SK-N-MC (cell line): ENCODE results near the gene PARD3B.

Source experiments
- DNase-seq: peaks from one replicate; pipeline ENCODE4 v3.0.0-alpha.2; 2011; ENCODE audit warnings: low read depth, low spot score
- H3K27ac ChIP-seq: fragments of 200-600 bp; sonication (generic); 2 replicates; pipeline ENCODE4 v1.5.1; 2016; ENCODE audit warnings: mixed run types
- H3K36me3 ChIP-seq: fragments of 200-600 bp; sonication (generic); 2 replicates; pipeline ENCODE4 v1.6.1; 2017; ENCODE audit warnings: antibody characterized with exemption, low read length, mixed read lengths; ENCODE audit not compliant: insufficient read depth
- H3K4me3 ChIP-seq: fragments of 200-600 bp; sonication (generic); 2 replicates; pipeline ENCODE4 v1.5.1; 2016
- H3K9ac ChIP-seq: fragments of 200-600 bp; sonication (generic); 2 replicates; pipeline ENCODE4 v1.8.0; 2017; ENCODE audit warnings: mixed run types, mixed read lengths; ENCODE audit not compliant: insufficient read length
- H3K9me3 ChIP-seq: fragments of 200-600 bp; sonication (generic); 2 replicates; pipeline ENCODE4 v1.6.1; 2017; ENCODE audit warnings: low read depth, mild to moderate bottlenecking, antibody characterized with exemption, low read length, moderate library complexity, mixed read lengths
- EZH2 ChIP-seq: fragments of 200-600 bp; sonication (generic); IDR thresholded peaks from one replicate; pipeline ENCODE4 v1.6.1; 2017; ENCODE audit warnings: antibody characterized with exemption
- FOXP2 ChIP-seq: optimal IDR thresholded peaks from 2 replicates; pipeline ENCODE3; 2011; ENCODE audit warnings: mild to moderate bottlenecking, moderate library complexity; ENCODE audit not compliant: insufficient read depth; ENCODE audit errors: extremely low read length, control extremely low read depth
- POLR2AphosphoS5 ChIP-seq: IDR thresholded peaks from 2 replicates; pipeline ENCODE4 v1.6.1; 2012; ENCODE audit warnings: mild to moderate bottlenecking, low read depth, low read length, borderline replicate concordance

The PARD3B gene

GRCh38 chr2:205129531-205129930 is 584.3 kb downstream of the PARD3B start:
- no peak overlapping the region for H3K27ac ChIP-seq
- no peaks in the 10 kb centered on the region for H3K9me3 ChIP-seq
- H3K36me3 ChIP-seq, result no peaks in the 10 kb centered on the region

GRCh38 chr2:205130111-205130829 is 585.0 kb downstream of the PARD3B start:
- no peak for TF ChIP-seq FOXP2
- no peak for TF ChIP-seq EZH2
- no peak for TF ChIP-seq POLR2AphosphoS5
- no peak for DNase-seq
- Histone ChIP-seq H3K27ac (no peak overlapping the region), H3K36me3 (no peaks in the 10 kb centered on the region), H3K9me3 (no peaks in the 10 kb centered on the region), H3K9ac (no peak overlapping the region), H3K4me3 (no peak overlapping the region)

More at GRCh38 chr2:205129531-205129930, 584.3 kb downstream of the PARD3B start:
- DNase-seq, result no peak
- TF ChIP-seq POLR2AphosphoS5 (no peak), EZH2 (no peak), FOXP2 (no peak)
- no peak overlapping the region for H3K4me3 ChIP-seq
- no peak overlapping the region for H3K9ac ChIP-seq

DNA sequence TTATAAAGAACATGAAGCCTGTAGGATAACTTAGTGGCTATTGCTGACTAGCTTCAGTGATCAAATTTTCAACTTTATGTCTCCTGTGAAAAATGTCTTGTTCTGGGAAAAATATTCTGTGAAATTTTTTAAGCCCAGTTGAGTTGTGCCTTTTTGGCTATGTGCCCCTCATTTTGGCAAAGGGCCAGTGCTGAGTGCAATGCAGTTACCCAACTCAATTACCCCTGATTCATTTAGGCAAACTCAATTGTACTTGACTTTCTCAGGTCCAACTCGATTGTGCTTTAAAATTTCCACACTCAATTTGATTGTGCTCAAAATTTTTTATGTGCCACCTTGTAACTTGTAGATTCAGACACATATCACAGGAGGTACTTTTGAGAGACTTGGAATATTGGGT is 588.3 kb downstream of the PARD3B start:
- TF ChIP-seq POLR2AphosphoS5 (no peak), FOXP2 (no peak), EZH2 (no peak)
- no peak for DNase-seq
- Histone ChIP-seq H3K36me3 (no peaks in the 10 kb centered on the region), H3K4me3 (no peak overlapping the region), H3K27ac (no peak overlapping the region), H3K9ac (no peak overlapping the region), H3K9me3 (no peaks in the 10 kb centered on the region)

- no peak for DNase-seq
- no peak overlapping the region for H3K27ac ChIP-seq
- no peak overlapping the region for H3K4me3 ChIP-seq
- H3K9ac ChIP-seq, result no peak overlapping the region
- no peaks in the 10 kb centered on the region for H3K9me3 ChIP-seq
- H3K36me3 ChIP-seq, result no peaks in the 10 kb centered on the region
- TF ChIP-seq FOXP2, result no peak
- TF ChIP-seq EZH2, result no peak
- TF ChIP-seq POLR2AphosphoS5, result no peak
Observed at GRCh38 chr2:205138735-205139134, 593.5 kb downstream of the PARD3B start.

GRCh38 chr2:205139822-205140463 is 594.7 kb downstream of the PARD3B start:
- no peak overlapping the region for H3K27ac ChIP-seq
- no peaks in the 10 kb centered on the region for H3K36me3 ChIP-seq
- no peak overlapping the region for H3K9ac ChIP-seq
- no peak overlapping the region for H3K4me3 ChIP-seq
- H3K9me3 ChIP-seq, result no peaks in the 10 kb centered on the region
- TF ChIP-seq FOXP2 (no peak), EZH2 (no peak), POLR2AphosphoS5 (no peak)
- DNase-seq, result no peak

DNA sequence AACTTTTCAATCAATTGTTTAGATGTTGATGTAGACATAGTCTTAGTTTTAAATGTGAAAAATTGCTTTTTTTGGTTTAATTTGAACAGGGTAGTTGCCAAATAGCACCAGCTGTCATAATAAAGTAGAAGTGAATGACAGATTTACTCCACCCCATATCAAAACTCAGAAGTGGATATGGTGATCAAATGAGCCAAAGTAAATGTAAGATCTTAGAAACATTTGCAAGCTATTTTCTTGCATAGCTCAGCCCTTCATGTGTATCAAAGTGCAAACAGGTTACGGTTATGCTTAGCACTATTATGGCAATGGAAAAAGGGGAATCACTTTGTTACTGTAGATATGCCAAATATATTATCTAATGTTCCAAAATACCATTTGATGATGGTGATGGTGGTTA is 596.1 kb downstream of the PARD3B start:
- no peak for DNase-seq
- Histone ChIP-seq H3K4me3 (no peak overlapping the region), H3K27ac (no peak overlapping the region), H3K9me3 (no peaks in the 10 kb centered on the region), H3K9ac (no peak overlapping the region), H3K36me3 (no peaks in the 10 kb centered on the region)
- TF ChIP-seq FOXP2 (no peak), POLR2AphosphoS5 (no peak), EZH2 (no peak)

DNA sequence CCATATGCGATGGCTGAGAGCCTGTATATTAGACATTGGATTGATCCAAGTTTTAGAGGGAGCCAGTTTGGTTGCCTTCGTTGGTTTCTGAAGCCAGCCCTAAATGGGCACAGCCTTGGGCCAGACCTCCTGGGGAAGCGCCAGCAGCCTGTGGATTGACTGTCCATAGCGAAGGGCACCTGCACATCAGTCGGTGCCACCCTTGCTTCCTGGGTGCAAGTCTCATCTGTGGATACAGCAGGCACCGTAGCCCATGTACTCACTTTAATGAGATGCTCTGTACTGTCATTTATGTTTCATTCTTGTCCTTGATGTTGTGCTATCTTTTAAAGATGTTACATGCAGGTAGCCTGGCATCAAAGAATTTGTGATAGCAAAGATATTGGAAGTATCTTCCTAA is 600.6 kb downstream of the PARD3B start:
- no peak for DNase-seq
- no peak overlapping the region for H3K9ac ChIP-seq
- no peak overlapping the region for H3K4me3 ChIP-seq
- H3K9me3 ChIP-seq, result no peaks in the 10 kb centered on the region
- TF ChIP-seq FOXP2 (no peak), POLR2AphosphoS5 (no peak), EZH2 (no peak)
- no peaks in the 10 kb centered on the region for H3K36me3 ChIP-seq
- H3K27ac ChIP-seq, result no peak overlapping the region

- TF ChIP-seq POLR2AphosphoS5, result no peak
- TF ChIP-seq FOXP2, result no peak
- TF ChIP-seq EZH2, result no peak
- Histone ChIP-seq H3K9me3 (no peaks in the 10 kb centered on the region), H3K4me3 (no peak overlapping the region), H3K9ac (no peak overlapping the region), H3K27ac (no peak overlapping the region), H3K36me3 (no peaks in the 10 kb centered on the region)
- no peak for DNase-seq
Observed at GRCh38 chr2:205148755-205149154, 603.5 kb downstream of the PARD3B start.

- Histone ChIP-seq H3K9me3 (no peaks in the 10 kb centered on the region), H3K27ac (no peak overlapping the region), H3K9ac (no peak overlapping the region), H3K36me3 (no peaks in the 10 kb centered on the region), H3K4me3 (no peak overlapping the region)
- no peak for DNase-seq
- TF ChIP-seq FOXP2, result no peak
- no peak for TF ChIP-seq EZH2
- no peak for TF ChIP-seq POLR2AphosphoS5
Observed at GRCh38 chr2:205156457-205156856, 611.2 kb downstream of the PARD3B start.
